ENCODE data around the gene ATOH8. TPM values are rescaled to one million over a fixed set of nuclear protein-coding genes. Genes with fewer than 3 reads are reported as not detected.

The ATOH8 gene
- total RNA-seq, 1 donor from 2014 or later, result 93.6 TPM

DNA sequence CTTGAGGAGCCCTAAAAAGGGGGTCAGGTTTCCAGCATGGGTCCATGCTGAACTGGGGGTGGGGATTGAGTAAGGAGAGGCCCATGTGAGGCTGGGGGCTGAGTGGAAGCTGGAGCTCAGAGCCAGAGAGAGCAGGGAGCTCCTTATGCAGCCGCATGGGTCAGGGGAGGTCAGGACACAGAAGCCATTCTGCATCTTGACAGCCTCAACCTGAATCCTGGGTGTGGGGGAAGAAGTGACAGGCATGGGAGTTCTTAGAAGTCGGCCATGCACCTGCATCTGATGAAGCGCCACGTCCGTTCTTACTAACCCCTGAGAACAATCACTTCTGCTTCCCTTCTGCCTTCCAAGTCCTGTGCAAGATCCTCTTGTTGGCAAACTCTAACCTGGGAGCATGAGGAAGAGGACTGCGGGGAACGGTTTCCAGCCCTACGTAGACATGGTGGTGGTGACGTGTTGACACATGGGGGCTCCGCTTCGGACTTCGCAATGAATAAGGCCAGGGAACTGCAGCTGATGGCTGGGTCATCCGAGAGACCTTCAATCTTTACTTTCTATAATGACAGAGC, 37.4 kb upstream of the ATOH8 start:
- H3K27ac ChIP-seq, result no peak overlapping the region
- H3K4me3 ChIP-seq, result no peak overlapping the region
- TF ChIP-seq, protein P1, sequence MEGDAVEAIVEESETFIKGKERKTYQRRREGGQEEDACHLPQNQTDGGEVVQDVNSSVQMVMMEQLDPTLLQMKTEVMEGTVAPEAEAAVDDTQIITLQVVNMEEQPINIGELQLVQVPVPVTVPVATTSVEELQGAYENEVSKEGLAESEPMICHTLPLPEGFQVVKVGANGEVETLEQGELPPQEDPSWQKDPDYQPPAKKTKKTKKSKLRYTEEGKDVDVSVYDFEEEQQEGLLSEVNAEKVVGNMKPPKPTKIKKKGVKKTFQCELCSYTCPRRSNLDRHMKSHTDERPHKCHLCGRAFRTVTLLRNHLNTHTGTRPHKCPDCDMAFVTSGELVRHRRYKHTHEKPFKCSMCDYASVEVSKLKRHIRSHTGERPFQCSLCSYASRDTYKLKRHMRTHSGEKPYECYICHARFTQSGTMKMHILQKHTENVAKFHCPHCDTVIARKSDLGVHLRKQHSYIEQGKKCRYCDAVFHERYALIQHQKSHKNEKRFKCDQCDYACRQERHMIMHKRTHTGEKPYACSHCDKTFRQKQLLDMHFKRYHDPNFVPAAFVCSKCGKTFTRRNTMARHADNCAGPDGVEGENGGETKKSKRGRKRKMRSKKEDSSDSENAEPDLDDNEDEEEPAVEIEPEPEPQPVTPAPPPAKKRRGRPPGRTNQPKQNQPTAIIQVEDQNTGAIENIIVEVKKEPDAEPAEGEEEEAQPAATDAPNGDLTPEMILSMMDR (IDR thresholded peaks at IDR 0.05), result no peak
- ATAC-seq (no peak), DNase-seq (no peak)
- H3K4me1 ChIP-seq, result peaks cover 37% of the 10 kb centered on the region
- H3K36me3 ChIP-seq, result no peaks in the 10 kb centered on the region
- no peaks in the 10 kb centered on the region for H3K9me3 ChIP-seq
- intact Hi-C loops (cut with DNase I), result no loop called here
- H3K27me3 ChIP-seq, result no peaks in the 10 kb centered on the region

DNA sequence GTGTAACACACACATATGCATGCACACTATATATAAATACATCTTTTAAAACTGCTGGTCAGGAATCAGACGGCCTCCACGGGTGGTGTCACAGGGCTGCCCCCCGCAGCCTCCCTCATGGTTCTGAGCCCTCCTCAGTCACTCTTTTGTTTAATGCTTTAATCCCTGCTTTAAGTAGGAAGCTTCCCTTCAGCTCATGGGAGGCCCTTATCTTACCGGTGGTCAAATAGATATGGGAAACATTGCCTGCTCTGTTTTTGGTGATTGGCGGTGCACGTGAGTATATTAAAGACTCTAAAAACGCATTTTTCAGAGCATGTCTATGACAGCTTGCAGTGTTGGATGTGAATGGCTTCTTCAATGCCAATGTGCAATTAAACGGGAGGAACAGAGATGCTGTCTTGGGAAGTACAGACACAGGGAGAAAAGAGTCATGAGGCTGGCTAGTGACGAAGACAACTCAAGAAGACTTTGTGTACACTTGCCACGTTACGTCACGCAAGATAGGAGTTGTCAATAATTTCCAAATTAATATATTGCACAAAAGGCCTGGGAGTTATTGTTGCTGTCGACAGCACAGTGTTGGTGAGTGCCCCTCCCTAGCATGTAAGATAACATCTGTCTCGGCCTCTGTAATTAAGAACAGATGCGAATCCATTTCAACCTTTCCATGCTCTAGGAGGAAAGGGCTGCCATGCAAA, 36.3 kb upstream of the ATOH8 start:
- ATAC-seq (no peak), DNase-seq (no peak)
- H3K4me3 ChIP-seq, result no peak overlapping the region
- peaks cover 28% of the 10 kb centered on the region for H3K4me1 ChIP-seq
- no peaks in the 10 kb centered on the region for H3K9me3 ChIP-seq
- H3K27me3 ChIP-seq, result no peaks in the 10 kb centered on the region
- intact Hi-C loops (cut with DNase I), result no loop called here
- H3K27ac ChIP-seq, result no peak overlapping the region
- no peaks in the 10 kb centered on the region for H3K36me3 ChIP-seq
- TF ChIP-seq, protein P1 (IDR thresholded peaks at IDR 0.05), result no peak

DNA sequence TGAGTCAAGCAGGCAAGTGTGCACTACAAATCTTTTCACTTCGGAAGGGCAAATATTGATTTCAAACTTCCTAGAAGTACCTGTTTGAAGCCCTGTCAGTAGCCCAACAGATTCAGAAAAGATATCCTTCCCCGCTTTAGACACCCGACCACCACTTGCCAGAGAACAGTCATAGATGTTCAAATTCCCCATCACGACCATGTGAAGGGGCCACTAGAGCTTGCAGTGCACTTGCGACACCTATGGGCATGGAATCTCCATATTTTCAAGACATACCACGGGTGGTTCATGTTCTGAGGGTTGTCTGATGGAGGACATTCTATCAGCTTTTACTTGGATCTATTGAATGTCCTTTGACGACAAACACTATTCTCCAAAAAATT, 35.8 kb upstream of the ATOH8 start:
- no peak overlapping the region for H3K27ac ChIP-seq
- intact Hi-C loops (cut with DNase I), result no loop called here
- H3K27me3 ChIP-seq, result no peaks in the 10 kb centered on the region
- no peak for DNase-seq
- H3K36me3 ChIP-seq, result no peaks in the 10 kb centered on the region
- H3K4me1 ChIP-seq, result peaks cover 28% of the 10 kb centered on the region
- H3K9me3 ChIP-seq, result no peaks in the 10 kb centered on the region
- no peak overlapping the region for H3K4me3 ChIP-seq
- ATAC-seq, result peak; percentile 3
- TF ChIP-seq, protein P1 (IDR thresholded peaks at IDR 0.05), result peak; percentile 15

DNA sequence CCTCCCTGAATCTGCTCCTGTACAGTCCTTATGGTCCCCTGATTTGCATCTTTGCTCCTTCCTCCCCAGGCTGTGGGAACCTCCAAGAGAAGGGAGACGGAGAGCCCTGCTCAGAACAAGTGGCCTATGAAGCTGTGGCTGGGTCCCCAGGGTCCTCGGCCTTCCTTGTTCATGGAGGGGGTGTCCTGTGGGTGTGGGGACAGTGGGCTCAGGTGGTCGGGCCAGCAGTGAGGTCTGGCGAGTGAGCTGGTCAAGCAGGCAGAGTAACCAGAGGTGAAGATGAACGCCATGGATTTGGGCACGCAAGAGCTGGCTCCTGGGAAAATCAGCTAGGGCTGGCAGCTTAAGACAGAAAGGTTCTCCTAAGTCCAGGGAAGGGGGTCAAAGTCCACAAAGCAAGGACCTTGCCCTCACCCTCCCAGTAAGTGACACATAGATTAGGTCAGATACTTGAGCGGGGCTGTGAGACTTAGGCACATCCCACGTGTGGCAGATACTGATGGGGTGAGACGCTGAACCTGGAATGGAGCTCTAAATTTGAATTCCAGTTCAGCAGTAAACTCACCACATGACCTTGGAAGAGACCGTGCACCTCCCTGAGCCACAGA, 34.8 kb upstream of the ATOH8 start:
- ATAC-seq (no peak), DNase-seq (no peak)
- Histone ChIP-seq H3K27ac (no peak overlapping the region), H3K36me3 (no peaks in the 10 kb centered on the region), H3K4me3 (no peak overlapping the region), H3K27me3 (no peaks in the 10 kb centered on the region), H3K4me1 (peaks cover 25% of the 10 kb centered on the region), H3K9me3 (no peaks in the 10 kb centered on the region)
- TF ChIP-seq, protein P1 (IDR thresholded peaks at IDR 0.05), result no peak
- intact Hi-C loops (cut with DNase I), result no loop called here

DNA sequence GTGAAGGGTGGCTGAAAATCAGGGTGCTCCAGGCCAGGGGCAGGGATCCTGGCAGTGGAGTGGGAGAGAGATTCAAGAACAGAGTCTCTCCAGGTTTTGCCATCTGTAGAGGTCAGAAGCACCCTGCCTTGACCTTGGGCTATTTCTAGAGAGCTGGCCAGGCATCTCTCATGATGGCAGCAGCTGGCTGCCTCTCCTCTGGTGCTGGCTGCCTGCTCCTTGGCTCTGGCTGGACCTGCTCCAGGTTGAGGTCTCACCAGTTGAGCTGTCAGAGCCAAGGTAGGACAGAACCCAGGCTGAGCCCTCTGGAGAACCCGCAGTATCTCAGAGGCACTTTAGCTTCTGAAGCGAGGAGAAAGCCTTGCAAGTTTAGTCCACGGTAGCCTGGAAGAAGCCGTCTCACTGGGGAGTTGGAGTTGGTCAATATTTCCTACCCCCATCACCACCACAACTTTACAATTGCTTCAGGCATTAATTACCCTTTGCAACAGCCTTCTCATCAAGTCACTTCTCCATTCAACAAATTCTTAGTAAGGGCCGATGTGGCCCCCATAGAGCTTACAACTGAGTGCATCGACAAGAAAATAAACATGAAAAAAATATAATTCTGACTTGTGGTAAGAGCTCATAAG, 34.1 kb upstream of the ATOH8 start:
- TF ChIP-seq, protein P1 (IDR thresholded peaks at IDR 0.05), result no peak
- Histone ChIP-seq H3K9me3 (no peaks in the 10 kb centered on the region), H3K27me3 (no peaks in the 10 kb centered on the region), H3K4me3 (no peak overlapping the region), H3K4me1 (peaks cover 23% of the 10 kb centered on the region), H3K36me3 (no peaks in the 10 kb centered on the region), H3K27ac (no peak overlapping the region)
- DNase-seq (no peak), ATAC-seq (no peak)
- intact Hi-C loops (cut with DNase I), result no loop called here
